ENCODE measurements around the gene PEAK1. TPM values are rescaled to one million over a fixed set of nuclear protein-coding genes. Genes with fewer than 3 reads are reported as not detected.

PEAK1 gene
- total RNA-seq, 1 experiment from 2014 or later, result 21.2 TPM

DNA sequence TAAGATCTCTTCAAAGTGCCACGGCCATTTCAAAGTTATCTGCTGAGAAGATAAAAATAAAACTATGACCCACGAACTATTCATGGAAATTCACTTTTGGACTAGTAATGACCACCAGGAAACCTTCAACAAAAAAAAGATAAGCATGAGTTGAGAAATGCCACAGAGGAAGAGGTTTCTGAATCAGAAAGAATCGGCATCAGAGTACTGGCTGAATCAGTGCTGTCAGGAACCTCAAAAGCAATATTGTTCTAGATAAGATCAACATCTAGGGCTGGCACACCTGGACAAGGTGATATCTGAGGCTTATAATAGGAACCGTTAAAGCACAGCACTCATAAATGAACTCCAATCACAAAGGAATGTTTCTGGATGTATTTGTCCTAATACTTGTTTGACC is 72.7 kb downstream of the PEAK1 start:
- H3K27ac Mint-ChIP-seq, result no peak overlapping the region
- H3K4me1 Mint-ChIP-seq, result peaks cover 5 to 16% of the 10 kb centered on the region in 2 experiments
- H2AFZ ChIP-seq (ENCODE audit: low read length), result no peak overlapping the region
- no peak for TF ChIP-seq CTCF (conservative IDR thresholded peaks at IDR 0.05)
- H2BK15ac ChIP-seq (ENCODE audit: low read depth, low read length), result no peak overlapping the region
- H2BK12ac ChIP-seq (ENCODE audit: insufficient read length, low read depth, low read length), result no peak overlapping the region
- no peaks in the 10 kb centered on the region; the same call in 1 of the 2 replicates for H3K27me3 Mint-ChIP-seq (ENCODE audit: low read depth)
- H3K9me3 ChIP-seq (ENCODE audit: control insufficient read depth, low read depth, low read length), result no peaks in the 10 kb centered on the region
- no peaks in the 10 kb centered on the region for H3K79me2 ChIP-seq (ENCODE audit: insufficient read depth, low read length)
- H3K14ac ChIP-seq (ENCODE audit: insufficient read depth, low read length), result no peak overlapping the region
- H2BK20ac ChIP-seq (ENCODE audit: low read depth, low read length, poor library complexity, severe bottlenecking), result no peak overlapping the region
- WGBS (ENCODE audit: extremely low coverage, insufficient read length, low lambda C conversion rate), result no CpG with 5 or more reads among the region's 4 CpGs
- H3K4ac ChIP-seq (ENCODE audit: low read depth, low read length), result no peak overlapping the region
- H2AK5ac ChIP-seq (ENCODE audit: insufficient read length, low read length), result no peak overlapping the region
- no peak overlapping the region for H3T11ph ChIP-seq (ENCODE audit: low read length)
- H3K56ac ChIP-seq (ENCODE audit: insufficient read length, low read depth, low read length), result no peak overlapping the region
- no peaks in the 10 kb centered on the region; the same call in 1 of the 2 replicates for H3K4me1 ChIP-seq (ENCODE audit: insufficient read depth, low read length)
- H4K5ac ChIP-seq (ENCODE audit: insufficient read length, low read depth, low read length), result no peak overlapping the region
- H4K91ac ChIP-seq (ENCODE audit: insufficient read length, low read depth, low read length), result no peak overlapping the region
- no peak overlapping the region for H2BK5ac ChIP-seq (ENCODE audit: insufficient read length, low read length)
- no peak overlapping the region for H3K18ac ChIP-seq (ENCODE audit: insufficient read length, low read depth, low read length)
- H3K23me2 ChIP-seq (ENCODE audit: insufficient read length, low read depth, low read length, poor library complexity, severe bottlenecking), result no peaks in the 10 kb centered on the region
- peaks cover 3 to 34% (median 21%) of the 10 kb centered on the region in 3 experiments for H3K36me3 Mint-ChIP-seq (ENCODE audit: insufficient read depth in 1 of 3, low read depth in 3 of 3)
- H4K20me1 ChIP-seq (ENCODE audit: control insufficient read depth, insufficient read depth, insufficient read length), result no peaks in the 10 kb centered on the region
- no peak overlapping the region for H2BK120ac ChIP-seq (ENCODE audit: low read depth, low read length, poor library complexity, severe bottlenecking)
- H3K27me3 ChIP-seq (ENCODE audit: insufficient read depth, low read length), result no peaks in the 10 kb centered on the region
- no peak overlapping the region for H3K4me2 ChIP-seq (ENCODE audit: insufficient read depth, insufficient read length, low read length)
- H3K9me3 Mint-ChIP-seq, result peaks cover 1 to 3% of the 10 kb centered on the region in 2 experiments
- H3K27ac ChIP-seq (ENCODE audit: insufficient read length, low read depth, low read length), result no peak overlapping the region
- H3K23ac ChIP-seq (ENCODE audit: insufficient read length, low read depth, low read length), result no peak overlapping the region
- no peak for DNase-seq
- no peak overlapping the region for H3K9ac ChIP-seq (ENCODE audit: extremely low read depth, insufficient read length, low read length)
- no peak overlapping the region for H4K8ac ChIP-seq (replicated peaks; ENCODE audit: insufficient read length, low read depth, low read length)
- no peak overlapping the region for H3K4me3 Mint-ChIP-seq
- no peaks in the 10 kb centered on the region for H3K79me1 ChIP-seq (ENCODE audit: insufficient read depth, low read depth, low read length, poor library complexity, severe bottlenecking)

Data from H9 (cell line).